SU-DHL-6 (cell line): Measurements from ENCODE around the gene LAMTOR4.

Experiments used
- CTCF ChIP-seq: fragments of 200-600 bp; sonication (generic); IDR thresholded peaks from one replicate; pipeline ENCODE4 v1.5.1; 2017; ENCODE audit warnings: antibody characterized with exemption, mild to moderate bottlenecking, low read length, moderate library complexity; ENCODE audit not compliant: insufficient read depth, poor library complexity, severe bottlenecking
- EZH2phosphoT487 ChIP-seq: fragments of 200-600 bp; sonication (generic), shearing (Covaris generic); conservative IDR thresholded peaks from 2 replicates; pipeline ENCODE4 v1.6.1; 2018; ENCODE audit warnings: mild to moderate bottlenecking, antibody characterized with exemption, low read length, moderate library complexity, mixed read lengths

GRCh38 chr7:100157334-100158228 lies 8.9 kb downstream of the LAMTOR4 start:
- TF ChIP-seq CTCF (peak; percentile 43), EZH2phosphoT487 (no peak)
